HFF-Myc (cell line): ENCODE measurements around the gene PRPF19.
A peak's percentile ranks its signal among the peaks of the same experiment; 100 is the strongest.

ENCODE experiments used
- DNase-seq: peaks from one replicate; pipeline ENCODE4 v3.0.0-alpha.2; 2011; ENCODE audit warnings: low read depth; ENCODE audit errors: extremely low read depth
- H3K4me3 ChIP-seq: replicated peaks from 2 replicates; pipeline ENCODE4 v1.5.1; 2011; ENCODE audit warnings: low read depth, mild to moderate bottlenecking, control low read depth, low read length
- TF ChIP-seq, protein P1 (sequence below): IDR thresholded peaks from 2 replicates; pipeline ENCODE4 v1.5.1; 2012; ENCODE audit warnings: mild to moderate bottlenecking, low read depth, low read length, control low read depth; ENCODE audit errors: missing control alignments

Gene PRPF19

GRCh38 chr11:60849641-60850520 is 56.5 kb downstream of the PRPF19 start:
- H3K4me3 ChIP-seq: no peak overlapping the region
- no peak for DNase-seq
- TF ChIP-seq, protein P1, sequence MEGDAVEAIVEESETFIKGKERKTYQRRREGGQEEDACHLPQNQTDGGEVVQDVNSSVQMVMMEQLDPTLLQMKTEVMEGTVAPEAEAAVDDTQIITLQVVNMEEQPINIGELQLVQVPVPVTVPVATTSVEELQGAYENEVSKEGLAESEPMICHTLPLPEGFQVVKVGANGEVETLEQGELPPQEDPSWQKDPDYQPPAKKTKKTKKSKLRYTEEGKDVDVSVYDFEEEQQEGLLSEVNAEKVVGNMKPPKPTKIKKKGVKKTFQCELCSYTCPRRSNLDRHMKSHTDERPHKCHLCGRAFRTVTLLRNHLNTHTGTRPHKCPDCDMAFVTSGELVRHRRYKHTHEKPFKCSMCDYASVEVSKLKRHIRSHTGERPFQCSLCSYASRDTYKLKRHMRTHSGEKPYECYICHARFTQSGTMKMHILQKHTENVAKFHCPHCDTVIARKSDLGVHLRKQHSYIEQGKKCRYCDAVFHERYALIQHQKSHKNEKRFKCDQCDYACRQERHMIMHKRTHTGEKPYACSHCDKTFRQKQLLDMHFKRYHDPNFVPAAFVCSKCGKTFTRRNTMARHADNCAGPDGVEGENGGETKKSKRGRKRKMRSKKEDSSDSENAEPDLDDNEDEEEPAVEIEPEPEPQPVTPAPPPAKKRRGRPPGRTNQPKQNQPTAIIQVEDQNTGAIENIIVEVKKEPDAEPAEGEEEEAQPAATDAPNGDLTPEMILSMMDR: no peak

GRCh38 chr11:60848714-60849151 is 57.7 kb downstream of the PRPF19 start:
- H3K4me3 ChIP-seq: no peak overlapping the region
- DNase-seq: no peak
- TF ChIP-seq, protein P1: no peak

DNA sequence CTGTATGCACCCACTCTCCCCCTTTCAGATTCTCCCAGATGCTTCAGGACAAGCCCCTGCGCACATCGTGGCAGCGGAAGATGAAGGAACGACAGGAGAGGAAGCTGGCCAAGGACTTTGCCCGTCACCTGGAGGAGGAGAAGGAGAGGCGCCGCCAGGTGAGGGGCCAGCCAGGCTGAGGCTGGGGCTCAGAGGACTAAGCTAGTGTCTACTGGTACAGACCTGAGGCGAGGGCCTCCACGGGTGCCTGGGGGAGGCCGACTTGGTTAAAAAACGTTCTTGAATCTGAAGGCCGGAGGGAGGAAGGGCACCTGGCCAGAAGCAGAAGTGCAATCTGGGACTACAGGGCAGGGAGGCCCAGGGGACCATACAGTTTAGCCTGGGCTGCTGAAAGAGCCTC is 58.5 kb downstream of the PRPF19 start:
- TF ChIP-seq, protein P1: no peak
- H3K4me3 ChIP-seq: no peak overlapping the region
- DNase-seq: no peak

GRCh38 chr11:60847281-60847680 is 59.1 kb downstream of the PRPF19 start:
- TF ChIP-seq, protein P1: no peak
- no peak for DNase-seq
- H3K4me3 ChIP-seq: no peak overlapping the region

DNA sequence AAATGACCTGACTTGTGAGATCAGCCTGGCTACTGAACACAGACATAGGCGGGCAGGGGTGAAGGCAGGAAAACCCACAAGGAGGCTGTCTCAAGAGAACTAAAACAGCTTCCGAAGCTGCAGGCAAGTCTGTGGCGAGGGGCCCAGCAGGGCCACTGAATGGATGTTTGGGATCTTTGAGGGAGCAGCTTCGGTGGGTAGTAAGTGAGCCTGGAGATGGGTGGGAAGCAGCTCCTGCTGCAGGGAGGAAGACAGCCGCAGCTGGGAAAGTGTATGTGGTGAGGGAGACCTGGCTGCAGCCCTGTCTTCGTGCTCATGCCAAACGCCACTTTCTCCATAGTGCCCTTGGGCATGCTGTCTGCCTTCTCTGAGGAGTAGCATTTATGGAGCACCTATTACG is 61.0 kb downstream of the PRPF19 start:
- TF ChIP-seq, protein P1: no peak
- no peak for DNase-seq
- peak overlapping the region; percentile 100 for H3K4me3 ChIP-seq

DNA sequence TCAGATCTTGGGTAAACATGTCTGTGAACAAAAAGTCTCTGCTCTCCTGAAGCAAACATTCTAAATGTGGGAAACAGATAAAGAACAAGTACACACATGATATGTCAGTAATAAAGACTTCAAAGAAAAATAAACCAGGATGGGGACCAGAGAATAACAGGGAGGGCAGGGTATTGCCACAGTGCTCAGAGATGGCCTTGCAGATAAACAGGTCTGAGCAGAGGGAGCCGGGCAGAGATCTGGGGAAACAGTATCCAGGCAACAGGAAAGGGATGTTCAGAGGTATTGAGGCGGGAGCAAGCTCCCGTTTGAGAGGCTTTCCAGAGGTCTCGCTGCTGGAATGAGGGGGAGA is 61.5 kb downstream of the PRPF19 start:
- H3K4me3 ChIP-seq: peak overlapping the region; percentile 100
- DNase-seq: no peak
- TF ChIP-seq, protein P1: no peak
